Liver (tissue), 9 donors: ENCODE data around the gene LNX1. TPM values are rescaled to one million over a fixed set of nuclear protein-coding genes. Genes with fewer than 3 reads are reported as not detected.

ENCODE experiments used
- DNase-seq: peaks from one replicate; pipeline ENCODE4 v3.0.0-alpha.2; 2017; ENCODE audit warnings: low spot score
- H3K27ac ChIP-seq, 2 donors: one replicate each; pipeline ENCODE4 v1.7.0; 2013; ENCODE audit warnings: inconsistent platforms in 2 of 2, low read length in 2 of 2, control low read depth in 1 of 2, low read depth in 1 of 2, mild to moderate bottlenecking in 1 of 2
- H3K27me3 ChIP-seq, 4 donors: one replicate each; pipeline versions ENCODE4 v1.6.1 to v1.7.0; 2013; ENCODE audit warnings: low read length in 3 of 4, inconsistent platforms in 1 of 4, mild to moderate bottlenecking in 1 of 4, moderate library complexity in 1 of 4; ENCODE audit not compliant: control insufficient read depth in 4 of 4, insufficient read depth in 4 of 4
- H3K36me3 ChIP-seq, 4 donors: one replicate each; pipeline versions ENCODE4 v1.6.1 to v1.7.0; 2013; ENCODE audit warnings: low read length in 3 of 4, mild to moderate bottlenecking in 3 of 4, low read depth in 1 of 4, moderate library complexity in 1 of 4; ENCODE audit not compliant: control insufficient read depth in 4 of 4, insufficient read depth in 3 of 4
- H3K4me1 ChIP-seq, 4 donors: one replicate each; pipeline versions ENCODE4 v1.6.1 to v1.7.0; 2013; ENCODE audit warnings: low read length in 3 of 4, mild to moderate bottlenecking in 3 of 4, moderate library complexity in 1 of 4; ENCODE audit not compliant: control insufficient read depth in 4 of 4, insufficient read depth in 4 of 4
- H3K4me3 ChIP-seq, 3 donors: one replicate each; pipeline versions ENCODE4 v1.6.1 to v1.7.0; 2013; ENCODE audit warnings: low read length in 3 of 3, control low read depth in 1 of 3, low read depth in 1 of 3, mild to moderate bottlenecking in 1 of 3
- H3K9ac ChIP-seq, 2 donors: one replicate each; pipeline ENCODE4 v1.7.0; 2013; ENCODE audit warnings: low read length in 2 of 2, mild to moderate bottlenecking in 2 of 2, moderate library complexity in 2 of 2, control low read depth in 1 of 2, low read depth in 1 of 2
- H3K9me3 ChIP-seq, 4 donors: one replicate each; pipeline versions ENCODE4 v1.6.1 to v1.7.0; 2013; ENCODE audit warnings: low read length in 3 of 4; ENCODE audit not compliant: control insufficient read depth in 4 of 4
- ATF3 ChIP-seq: IDR thresholded peaks from 2 replicates; pipeline ENCODE4 v1.6.1; 2016; ENCODE audit warnings: antibody characterized with exemption
- CTCF ChIP-seq: fragments of 150-350 bp; IDR thresholded peaks from 2 replicates; pipeline ENCODE4 v1.5.1; 2017; ENCODE audit warnings: improper control_type of control experiment, low read depth, low read length; ENCODE audit not compliant: missing input control
- EGR1 ChIP-seq, 2 donors: IDR thresholded peaks; 2 replicates each; pipeline ENCODE4 v1.6.1; 2016 to 2018; ENCODE audit warnings: antibody characterized with exemption in 2 of 2, low read depth in 2 of 2
- FOXA1 ChIP-seq: IDR thresholded peaks from 2 replicates; pipeline ENCODE4 v1.6.1; 2016; ENCODE audit warnings: antibody characterized with exemption
- FOXA2 ChIP-seq: IDR thresholded peaks from 2 replicates; pipeline ENCODE4 v1.6.1; 2016; ENCODE audit warnings: antibody characterized with exemption
- GABPA ChIP-seq, 2 donors: IDR thresholded peaks in 1 of 2; conservative IDR thresholded peaks in 1 of 2; 2 replicates each; pipeline ENCODE4 v1.6.1; 2016; ENCODE audit warnings: antibody characterized with exemption in 2 of 2, mild to moderate bottlenecking in 1 of 2, moderate library complexity in 1 of 2
- HNF4A ChIP-seq, 2 donors: conservative IDR thresholded peaks; 2 replicates each; pipeline ENCODE4 v1.6.1; 2016; ENCODE audit warnings: antibody characterized with exemption in 2 of 2, mild to moderate bottlenecking in 2 of 2
- HNF4G ChIP-seq: IDR thresholded peaks from 2 replicates; pipeline ENCODE4 v1.6.1; 2016; ENCODE audit warnings: antibody characterized with exemption
- JUND ChIP-seq, 2 donors: IDR thresholded peaks; 2 replicates each; pipeline ENCODE4 v1.6.1; 2016; ENCODE audit warnings: antibody characterized with exemption in 2 of 2
- MAX ChIP-seq: IDR thresholded peaks from 2 replicates; pipeline ENCODE4 v1.6.1; 2016; ENCODE audit warnings: antibody characterized with exemption
- NR2F2 ChIP-seq: IDR thresholded peaks from 2 replicates; pipeline ENCODE4 v1.6.1; 2016; ENCODE audit warnings: antibody characterized with exemption
- RAD21 ChIP-seq, 2 donors: IDR thresholded peaks; 2 replicates each; pipeline ENCODE4 v1.6.1; 2016; ENCODE audit warnings: antibody characterized with exemption in 2 of 2, mild to moderate bottlenecking in 2 of 2
- REST ChIP-seq: IDR thresholded peaks from 2 replicates; pipeline ENCODE4 v1.6.1; 2016; ENCODE audit warnings: antibody characterized with exemption, mild to moderate bottlenecking
- RXRA ChIP-seq, 2 donors: IDR thresholded peaks; 2 replicates each; pipeline ENCODE4 v1.6.1; 2017 to 2018; ENCODE audit warnings: antibody characterized with exemption in 2 of 2, mild to moderate bottlenecking in 1 of 2
- SP1 ChIP-seq: IDR thresholded peaks from 2 replicates; pipeline ENCODE4 v1.6.1; 2018; ENCODE audit warnings: antibody characterized with exemption, mild to moderate bottlenecking
- TAF1 ChIP-seq: conservative IDR thresholded peaks from 2 replicates; pipeline ENCODE4 v1.6.1; 2016; ENCODE audit warnings: antibody characterized with exemption, mild to moderate bottlenecking
- YY1 ChIP-seq: IDR thresholded peaks from 2 replicates; pipeline ENCODE4 v1.6.1; 2016; ENCODE audit warnings: antibody characterized with exemption, mild to moderate bottlenecking
- ZBTB33 ChIP-seq: IDR thresholded peaks from 2 replicates; pipeline ENCODE4 v1.6.1; 2016; ENCODE audit warnings: antibody characterized with exemption
- WGBS: extraction: QIAGEN DNeasy Blood & Tissue Kit; methylation state at CpG from one replicate; pipeline ENCODE4 v1.1.7; 2013; 5-methylcytosine and 5-hydroxymethylcytosine counted together
- polyA plus RNA-seq, 2 donors: library from polyadenylated mRNA; stranded (reverse) in 1 of 2; unstranded in 1 of 2; fragments of 200-250 nt in 1 of 2; fragments of >200 nt in 1 of 2; fragmentation: Nextera tagmentation in 1 of 2; extraction: Ambion mirVana in 1 of 2; gene quantifications; one replicate each; pipeline versions ENCODE4 v1.2.1 to v1.2.3, GENCODE V29; 2013 to 2015
- total RNA-seq, 2 donors: library from RNA; depleted of rRNA; stranded (reverse); fragments of >200 nt; gene quantifications; one replicate each; pipeline ENCODE4 v1.2.3, GENCODE V29; 2014
- donor health status: healthy.
- donor health status: healthy.
- donor health status: healthy.
- donor health status: healthy.
- donor health status: healthy.

Gene LNX1
- total and polyA plus RNA-seq, 4 donors: 1.5 to 3.4 (median 2.3) TPM

- 85% methylated on average over 5 of the region's 5 CpGs for WGBS
- H3K9ac ChIP-seq: no peak overlapping the region
- no peaks in the 10 kb centered on the region for H3K27me3 ChIP-seq
- no peak for DNase-seq
- TF ChIP-seq CTCF: no peak
- TF ChIP-seq HNF4G: no peak
- TF ChIP-seq MAX: no peak
- TF ChIP-seq FOXA2: no peak
- no peak for TF ChIP-seq TAF1
- no peak for TF ChIP-seq RXRA (IDR thresholded peaks at IDR 0.05)
- no peak for TF ChIP-seq NR2F2
- no peak for TF ChIP-seq EGR1 (IDR thresholded peaks at IDR 0.05; ENCODE audit: low read depth in 2 of 2)
- TF ChIP-seq HNF4A (conservative IDR thresholded peaks at IDR 0.05): no peak
- no peak for TF ChIP-seq ATF3
- TF ChIP-seq SP1: no peak
- TF ChIP-seq YY1: no peak
- no peak for TF ChIP-seq FOXA1
- TF ChIP-seq ZBTB33: no peak
- no peak for TF ChIP-seq RAD21 (IDR thresholded peaks at IDR 0.05)
- no peak for TF ChIP-seq GABPA (IDR thresholded peaks at IDR 0.05 in 1 of 2, conservative IDR thresholded peaks at IDR 0.05 in 1 of 2)
- TF ChIP-seq REST: no peak
- TF ChIP-seq JUND (IDR thresholded peaks at IDR 0.05): no peak
- H3K9me3 ChIP-seq: no peaks in the 10 kb centered on the region
- no peaks in the 10 kb centered on the region for H3K4me1 ChIP-seq
- H3K27ac ChIP-seq: no peak overlapping the region
- peaks cover 0 to 4% (median 2%) of the 10 kb centered on the region in 4 donors for H3K36me3 ChIP-seq
- no peak overlapping the region for H3K4me3 ChIP-seq
These were observed 106.2 kb downstream of the LNX1 start for GRCh38 chr4:53484911-53485657.
